NCI-H345 (cell line): ENCODE measurements around the gene VGLL4.

ENCODE experiments used
- DNase-seq: peaks from one replicate; lab custom pipeline; 2025; lab: John Stamatoyannopoulos, UW

The VGLL4 gene

DNA sequence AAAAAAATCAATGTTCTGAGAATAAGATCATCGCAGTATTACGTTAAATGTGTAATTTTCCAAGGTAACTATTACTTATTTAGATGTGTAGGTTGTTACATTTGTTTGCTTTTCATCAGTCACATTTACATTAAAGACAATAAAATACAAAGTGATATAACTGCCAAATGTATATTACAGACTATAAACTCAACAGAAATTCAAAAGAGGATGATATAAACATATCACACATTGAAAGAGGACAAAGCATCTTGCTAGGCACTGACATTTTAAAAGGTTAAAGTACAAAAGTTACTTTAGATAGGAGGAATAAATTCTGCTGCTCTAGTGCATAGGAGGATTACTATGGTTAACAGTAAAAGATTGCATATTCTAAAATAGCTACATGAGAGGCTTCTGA, 16.1 kb downstream of the VGLL4 start:
- no peak for DNase-seq

DNA sequence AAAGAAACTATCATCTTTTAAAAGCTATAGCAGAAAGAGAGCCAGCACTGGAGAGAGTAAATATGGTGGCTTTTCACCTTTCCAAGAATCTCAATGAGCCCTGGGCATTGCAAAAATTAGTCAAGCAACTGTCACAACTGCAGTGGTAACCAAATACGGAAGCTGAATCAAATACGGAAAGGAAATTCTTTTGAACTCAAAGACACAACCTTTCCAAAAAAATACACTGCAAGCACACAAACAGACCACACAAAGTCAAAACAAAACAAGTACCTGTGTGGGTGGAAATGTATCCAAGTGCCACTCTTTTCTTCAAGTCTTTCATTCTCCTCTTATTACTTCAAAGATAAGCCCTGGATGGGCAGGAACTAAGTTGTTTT, 17.6 kb downstream of the VGLL4 start:
- no peak for DNase-seq

DNA sequence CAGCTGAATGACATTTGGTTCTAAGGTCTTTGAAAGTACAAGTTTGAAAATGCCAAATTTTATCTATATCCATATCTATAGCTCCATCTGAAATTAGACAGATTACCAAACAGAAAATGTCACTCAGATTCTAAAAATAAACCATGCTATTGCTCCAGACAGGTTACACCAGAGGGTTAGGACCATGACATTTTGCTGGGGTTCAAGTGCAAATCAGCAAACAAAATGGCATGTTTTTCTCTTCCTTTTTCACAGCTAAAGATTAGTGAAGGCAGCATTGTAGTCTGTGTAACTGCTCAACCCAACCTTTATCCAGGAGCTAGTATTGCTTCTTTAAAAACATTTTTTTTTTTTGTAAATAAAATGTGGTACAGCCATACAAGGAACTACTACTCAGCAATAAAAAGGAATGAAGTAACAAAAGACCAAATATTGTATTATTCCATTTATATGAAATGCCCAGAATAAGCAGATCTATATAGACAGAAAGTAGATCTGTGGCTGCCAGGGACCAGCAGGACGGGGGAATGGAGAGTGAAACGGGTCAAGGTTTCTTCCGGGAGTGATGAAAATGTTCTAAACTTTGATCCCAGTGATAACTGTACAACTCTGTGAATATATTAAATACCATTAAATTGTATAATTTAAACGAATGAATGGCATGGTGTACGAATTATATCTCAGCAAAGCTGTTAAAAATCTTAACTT, 18.2 kb downstream of the VGLL4 start:
- DNase-seq: no peak

DNA sequence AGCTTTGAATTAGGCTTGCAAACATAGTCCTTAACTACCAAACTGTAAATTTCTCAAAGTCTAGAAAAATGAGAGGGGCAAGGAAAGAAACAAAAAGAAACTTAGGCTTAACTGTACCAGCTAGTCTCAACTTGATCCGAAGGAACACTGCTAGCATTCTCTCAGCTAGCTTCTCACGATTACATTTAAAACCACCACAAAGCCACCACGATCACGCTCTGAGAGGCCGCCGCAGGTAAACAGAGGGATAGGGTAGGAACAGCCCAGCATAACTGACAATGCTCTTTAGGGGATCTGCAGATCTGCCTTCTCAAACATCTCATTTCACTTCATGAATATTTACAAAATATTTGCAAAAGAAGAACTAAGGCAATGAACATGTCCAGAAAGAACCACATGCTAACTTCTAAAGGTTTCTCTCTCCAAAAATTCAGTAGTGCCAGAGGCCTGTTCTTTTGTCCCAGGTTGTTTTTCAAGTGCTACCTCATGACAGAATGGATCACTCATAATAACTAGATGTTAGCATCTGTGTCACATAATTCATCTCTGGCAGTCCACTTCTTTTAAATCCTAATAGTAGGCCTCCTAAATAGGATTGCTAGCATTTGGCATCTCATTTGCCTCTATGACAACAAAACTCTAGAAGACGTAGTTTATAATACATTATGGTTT, 18.9 kb downstream of the VGLL4 start:
- DNase-seq: no peak

DNA sequence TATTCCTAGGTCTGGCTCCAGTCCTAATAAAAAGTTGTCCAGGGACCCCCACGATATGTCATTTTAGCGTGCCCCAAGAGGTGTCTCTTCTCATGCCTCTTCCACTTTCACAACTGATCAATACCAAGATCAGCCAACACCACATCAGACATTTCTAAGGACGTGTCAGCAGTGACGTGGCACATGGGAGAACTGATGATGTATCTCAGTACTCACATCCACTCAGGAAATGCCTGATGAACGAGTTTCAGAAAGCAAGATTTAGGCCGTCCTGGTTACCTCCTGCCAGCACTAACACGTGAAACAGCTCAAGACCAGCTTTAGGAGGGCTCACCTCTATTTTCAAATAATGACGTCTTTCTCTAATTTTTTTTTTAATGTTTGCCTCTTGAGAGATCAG, 19.6 kb downstream of the VGLL4 start:
- no peak for DNase-seq

DNA sequence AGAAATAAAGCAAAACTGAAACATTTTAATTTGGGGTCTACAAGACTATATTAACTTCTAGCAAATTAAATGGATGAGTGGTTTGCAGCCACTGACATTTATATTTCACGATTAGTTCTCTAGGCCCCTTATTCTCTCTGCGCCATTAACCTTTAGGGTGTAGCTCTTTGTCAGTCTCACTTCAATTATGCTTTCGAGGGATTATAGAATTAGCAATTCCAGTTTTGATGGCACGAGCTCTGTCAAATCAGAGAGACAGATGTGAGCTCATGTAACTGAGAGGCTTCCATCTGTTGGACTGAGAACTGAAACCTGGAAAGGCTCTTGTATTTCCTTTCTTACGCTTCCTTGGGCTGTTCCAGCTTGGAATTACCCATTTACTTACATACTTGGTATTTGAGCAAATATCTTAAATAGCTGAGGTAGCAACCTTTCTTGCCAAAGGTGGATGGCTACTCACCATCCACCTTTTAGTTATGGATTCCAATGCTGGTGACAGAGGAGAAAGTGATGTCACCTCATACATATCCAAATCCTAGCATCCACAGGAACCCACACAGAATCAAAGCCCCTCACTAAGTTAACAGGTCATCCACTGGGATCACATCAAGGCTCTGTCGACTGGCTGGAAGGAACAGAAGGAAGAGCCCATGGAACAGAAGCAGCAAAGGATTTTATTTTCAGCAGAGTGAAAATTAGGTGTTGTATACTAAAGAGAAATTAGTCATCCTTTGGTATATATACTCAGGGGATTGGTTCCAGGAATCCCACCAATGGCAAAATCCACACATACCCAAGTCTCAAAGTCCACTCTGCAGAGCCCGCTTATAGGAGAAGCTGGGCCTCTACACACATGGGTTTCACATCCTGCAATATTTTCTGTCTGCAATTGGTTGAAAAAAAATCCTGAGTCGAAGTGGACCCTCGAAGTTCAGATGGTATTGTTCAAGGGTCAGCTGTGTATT, 20.8 kb downstream of the VGLL4 start:
- no peak for DNase-seq

DNA sequence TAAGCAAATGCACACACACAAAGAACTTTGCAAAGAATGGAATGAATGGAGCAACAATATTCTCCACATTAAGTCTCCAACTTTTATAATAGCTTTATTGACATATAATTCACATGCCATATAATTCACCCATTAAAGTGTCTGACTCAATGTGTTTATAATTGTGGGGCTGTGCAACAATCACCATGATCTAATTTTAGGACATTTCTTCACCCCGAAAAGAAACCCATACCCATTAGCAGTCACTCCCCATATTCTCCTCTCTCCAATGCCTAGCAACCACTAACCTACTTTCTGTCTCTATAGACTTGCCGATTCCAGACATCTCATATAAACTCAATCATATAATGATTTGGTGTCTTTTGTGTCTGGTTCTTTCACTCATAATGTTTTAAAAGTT, 22.6 kb downstream of the VGLL4 start:
- DNase-seq: no peak

DNA sequence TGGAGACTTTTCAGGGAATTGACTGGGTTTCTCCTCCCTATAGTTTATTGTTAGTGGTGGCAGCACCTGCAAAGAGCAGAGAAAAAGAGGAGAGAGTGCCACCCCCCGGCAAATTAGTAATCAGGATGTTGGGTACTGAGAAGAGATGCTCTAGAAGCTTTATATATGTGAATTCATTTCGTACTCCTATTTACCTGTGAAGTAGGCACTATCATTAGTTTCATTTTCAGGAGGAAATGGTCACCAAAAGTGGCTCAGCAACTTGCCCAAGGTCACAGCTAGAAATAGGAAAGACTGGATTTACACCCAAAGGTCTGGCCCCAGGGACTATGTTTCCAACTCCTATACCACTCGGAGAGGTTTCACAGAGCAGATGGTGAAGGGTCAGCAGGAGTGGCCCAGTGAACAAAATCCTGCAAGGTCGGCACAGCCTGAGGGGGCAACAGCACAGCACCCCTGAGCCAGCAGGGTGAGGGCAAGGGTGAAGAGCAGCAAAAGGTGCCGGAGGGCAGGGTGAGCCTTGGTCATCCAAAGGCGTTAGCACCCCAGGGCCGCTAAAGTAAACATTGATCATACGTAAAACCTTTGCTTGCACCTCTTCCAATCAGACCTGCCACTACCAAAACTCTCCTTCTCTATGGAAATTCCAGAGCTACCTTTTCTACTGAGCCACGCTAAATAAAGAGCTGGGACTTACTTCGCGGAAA, 23.6 kb downstream of the VGLL4 start:
- DNase-seq: no peak

DNA sequence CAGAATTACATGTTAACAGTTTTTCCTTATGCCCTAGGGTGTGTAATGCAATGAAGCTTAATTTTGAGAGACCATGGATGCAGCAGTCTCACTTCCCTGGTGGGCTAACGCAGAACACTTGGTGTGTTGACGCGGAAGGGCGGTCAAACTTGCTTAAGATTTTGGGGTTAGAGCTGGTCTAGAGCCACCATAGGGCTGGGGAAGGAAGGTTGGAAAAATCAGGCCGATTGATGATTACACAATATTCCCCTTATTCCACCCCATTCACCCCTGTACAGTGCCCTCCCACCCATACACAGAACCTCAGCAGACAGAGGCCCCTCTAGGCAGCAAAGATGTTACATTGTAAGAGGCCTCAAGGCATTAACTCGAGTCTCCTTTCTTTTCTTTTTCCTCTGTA, 24.3 kb downstream of the VGLL4 start:
- no peak for DNase-seq

DNA sequence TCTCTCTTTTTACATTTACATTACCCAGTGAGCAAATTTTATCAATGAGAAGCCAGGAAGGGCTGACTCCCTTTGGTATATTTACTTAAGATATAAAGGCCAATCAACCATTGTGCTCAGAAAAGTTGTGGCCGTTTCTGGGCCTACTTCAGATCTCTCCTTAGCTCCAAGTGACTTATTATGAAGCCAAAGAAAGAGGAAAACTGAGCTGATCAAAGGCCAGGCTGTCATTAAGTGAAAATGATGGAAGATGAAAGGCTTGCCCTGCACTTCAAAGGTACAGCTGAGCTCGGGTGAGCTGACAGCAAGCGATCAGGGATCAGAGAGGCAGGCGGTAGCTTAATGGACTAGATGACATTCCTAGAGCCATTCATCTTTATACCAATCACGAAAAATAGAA, 24.8 kb downstream of the VGLL4 start:
- no peak for DNase-seq

DNA sequence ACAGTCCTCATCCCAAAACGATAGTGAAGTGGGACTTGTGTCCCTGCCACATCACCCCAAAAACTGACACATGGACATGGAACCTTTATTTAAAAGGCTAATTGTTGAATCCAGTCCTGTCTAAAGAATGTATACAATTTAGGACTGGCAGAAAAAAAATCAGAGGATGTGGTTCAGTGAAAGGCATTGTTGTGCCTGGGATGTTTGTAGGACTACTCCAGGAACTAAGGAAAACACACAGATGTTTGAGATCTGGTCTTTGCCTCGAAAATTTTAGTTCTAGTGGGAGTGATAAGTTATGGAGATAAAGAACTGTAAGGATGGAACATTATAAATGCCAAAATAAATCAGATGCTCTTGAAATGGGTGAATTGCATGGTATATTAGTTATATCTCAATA, 27.2 kb downstream of the VGLL4 start:
- no peak for DNase-seq

DNA sequence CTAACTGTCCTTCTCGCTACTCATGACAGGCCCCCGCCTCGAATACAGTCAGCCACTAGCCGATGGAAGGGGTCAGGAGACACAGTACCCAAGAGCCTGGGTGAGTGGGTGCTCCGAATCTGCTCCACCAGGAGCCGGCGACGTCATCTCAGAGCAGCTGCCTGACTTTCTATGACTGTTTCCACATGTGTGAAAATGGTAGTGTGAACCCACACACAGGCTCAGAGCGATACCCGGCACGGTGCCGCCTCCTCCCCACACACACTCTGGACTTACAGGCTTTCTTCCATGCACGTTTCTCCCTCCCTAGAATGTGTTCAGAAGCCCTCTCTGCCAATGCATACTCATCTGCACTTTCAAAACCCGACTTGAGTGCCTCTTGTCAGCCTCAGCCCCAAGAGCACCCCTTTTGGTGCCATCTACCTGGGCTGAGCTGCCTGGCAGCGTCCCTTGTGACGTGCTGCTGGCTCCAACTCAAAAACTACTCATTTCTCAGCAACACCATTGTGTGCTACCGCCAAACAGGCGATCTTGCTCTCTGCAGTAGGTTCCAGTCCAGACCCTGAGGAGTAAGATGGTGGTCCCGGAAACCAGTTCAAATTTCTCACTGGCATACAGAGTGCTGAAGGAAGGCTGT, 29.7 kb downstream of the VGLL4 start:
- DNase-seq: no peak

DNA sequence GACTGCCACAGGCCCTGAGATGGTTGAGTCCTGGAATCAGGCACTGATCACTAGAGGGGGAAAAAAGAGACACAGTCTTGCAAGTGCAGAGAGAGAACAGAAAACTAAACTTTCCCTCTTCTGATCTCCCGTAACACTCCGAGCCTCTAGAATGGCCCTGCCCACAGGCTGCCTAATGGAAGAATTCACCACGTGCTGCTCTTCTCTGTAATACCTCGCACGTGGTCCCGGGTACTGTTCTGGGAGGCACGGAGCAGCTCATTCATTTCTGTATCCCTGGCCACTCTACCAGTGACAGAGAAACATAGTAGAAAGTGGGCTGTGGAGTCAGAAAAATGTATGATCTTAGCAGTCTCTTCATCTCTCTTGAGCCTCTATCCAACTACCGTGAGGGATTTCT, 30.4 kb downstream of the VGLL4 start:
- DNase-seq: no peak

DNA sequence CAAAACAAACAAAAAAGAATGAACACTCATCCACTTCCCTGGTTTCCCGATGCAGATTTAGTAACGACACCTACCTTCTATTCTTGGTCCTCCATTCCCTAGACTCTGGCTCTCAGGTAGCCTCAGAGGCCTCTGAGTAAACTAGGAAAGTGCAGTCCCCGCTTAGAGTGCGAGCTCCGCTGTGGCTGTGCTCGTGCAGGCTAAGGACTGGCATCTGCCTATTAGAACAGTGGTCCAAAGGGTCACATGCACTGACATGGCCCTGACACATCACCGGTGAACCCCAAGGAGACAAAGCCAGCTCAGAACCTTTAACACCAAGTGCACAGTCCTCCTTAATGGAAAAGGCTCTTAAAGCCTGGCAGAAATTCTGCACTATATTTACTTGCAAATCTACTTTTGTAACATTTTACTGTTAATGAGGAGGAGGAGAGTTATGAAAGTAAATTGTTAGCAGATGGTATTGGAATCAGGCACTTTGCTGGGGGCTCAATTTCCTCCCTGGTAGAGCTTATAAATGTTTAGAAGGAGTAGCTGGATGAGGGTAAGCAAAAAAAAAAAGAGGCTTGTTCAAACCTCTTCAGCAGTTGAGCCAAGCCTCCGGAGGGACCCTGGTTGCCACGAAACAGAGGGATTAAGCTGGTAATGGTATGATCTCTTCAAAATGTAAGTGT, 31.1 kb downstream of the VGLL4 start:
- DNase-seq: no peak

DNA sequence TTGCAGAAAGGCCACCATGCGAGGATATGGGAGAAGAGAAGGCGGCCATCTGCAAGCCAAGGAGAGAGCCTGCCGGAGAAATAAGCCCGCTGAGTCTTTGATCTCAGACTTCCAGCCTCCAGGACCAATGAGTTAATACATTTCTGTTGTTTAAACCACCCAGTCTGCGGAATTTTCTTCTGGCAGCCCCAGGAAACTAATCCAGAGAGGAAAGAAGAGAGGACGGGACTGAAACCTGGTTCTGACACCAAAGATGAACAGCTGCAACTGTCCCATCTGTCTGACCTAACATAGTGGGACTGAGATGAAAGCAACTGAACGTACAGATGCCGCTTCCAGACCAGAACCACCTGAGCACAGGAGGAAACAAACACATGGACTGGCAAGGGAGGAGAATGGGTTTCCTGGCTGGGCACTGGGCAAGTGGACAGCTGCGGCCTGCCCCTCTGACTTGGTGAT, 32.3 kb downstream of the VGLL4 start:
- no peak for DNase-seq

DNA sequence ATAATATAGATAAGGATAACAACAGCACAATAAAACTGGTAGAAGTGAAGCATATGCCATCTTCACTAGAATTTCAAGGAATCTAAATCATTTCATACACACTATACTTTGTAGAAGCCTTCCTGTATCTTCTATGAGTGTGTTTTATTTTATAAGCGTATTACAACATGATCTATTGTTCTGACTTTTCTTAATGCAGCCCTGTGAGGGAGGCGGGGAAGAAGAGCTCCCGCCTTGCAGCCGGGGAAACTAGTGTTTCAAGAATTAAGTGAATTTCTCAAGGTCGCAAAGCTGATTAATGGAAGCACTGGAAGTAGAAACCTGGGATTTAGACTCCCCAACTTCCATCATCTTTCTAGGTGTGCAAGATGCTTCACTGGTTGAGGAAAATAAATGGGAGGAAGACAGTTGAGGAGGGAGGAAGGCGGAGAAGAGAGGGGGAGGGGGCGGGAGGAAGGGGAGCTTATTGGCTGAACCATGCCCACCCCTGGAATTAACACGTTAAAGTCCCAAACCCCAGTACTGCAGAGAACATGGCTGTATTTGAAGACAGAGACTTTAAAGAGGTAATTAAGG, 32.9 kb downstream of the VGLL4 start:
- DNase-seq: no peak

DNA sequence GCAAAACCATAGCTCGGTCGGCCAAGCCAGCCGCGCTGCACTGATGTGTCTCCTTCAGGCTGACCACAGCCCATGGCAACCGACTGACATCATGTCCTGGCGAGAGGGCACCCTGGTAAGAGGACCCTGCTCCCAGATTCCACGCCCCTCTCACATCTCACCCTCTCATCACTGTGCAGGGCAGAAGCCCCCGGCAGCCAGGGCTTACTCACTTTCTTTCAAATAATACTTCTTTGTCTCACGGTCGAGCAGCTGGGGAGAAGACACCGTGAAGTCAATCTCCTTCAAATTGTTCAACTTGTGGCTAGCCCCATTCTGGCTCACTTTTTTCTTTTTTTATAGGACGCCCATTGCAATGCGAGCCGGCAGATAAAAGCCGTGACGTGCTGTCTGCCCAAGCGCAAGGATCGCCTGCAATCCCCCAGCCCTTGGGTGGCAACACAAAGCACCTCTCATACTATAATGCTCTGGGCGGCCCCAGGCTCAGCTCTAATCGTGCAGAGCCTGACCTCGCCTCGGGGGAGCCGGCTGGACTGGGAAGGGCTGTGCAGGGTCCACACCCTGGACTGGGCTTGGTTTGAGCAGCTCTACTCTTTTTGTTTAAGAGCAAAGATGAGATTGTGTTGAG, 33.6 kb downstream of the VGLL4 start:
- no peak for DNase-seq

DNA sequence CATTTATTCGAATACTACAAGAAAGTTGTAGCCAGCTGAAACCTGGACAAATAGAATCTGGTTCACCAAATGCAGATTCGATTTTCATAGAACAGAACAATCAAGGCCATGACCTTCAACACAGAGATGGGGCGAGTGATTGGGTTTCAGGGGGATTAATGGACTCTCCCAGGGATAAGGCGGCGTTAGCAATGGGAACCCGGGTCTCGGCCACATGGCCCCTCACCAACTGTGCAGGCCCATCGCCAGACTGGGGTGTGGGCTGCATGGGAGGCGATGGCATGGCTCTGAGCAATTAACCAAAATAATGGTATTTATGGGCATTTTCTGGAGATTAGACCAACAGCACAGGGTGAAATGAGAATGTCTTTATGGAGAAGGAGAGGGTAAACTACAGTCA, 34.2 kb downstream of the VGLL4 start:
- no peak for DNase-seq

DNA sequence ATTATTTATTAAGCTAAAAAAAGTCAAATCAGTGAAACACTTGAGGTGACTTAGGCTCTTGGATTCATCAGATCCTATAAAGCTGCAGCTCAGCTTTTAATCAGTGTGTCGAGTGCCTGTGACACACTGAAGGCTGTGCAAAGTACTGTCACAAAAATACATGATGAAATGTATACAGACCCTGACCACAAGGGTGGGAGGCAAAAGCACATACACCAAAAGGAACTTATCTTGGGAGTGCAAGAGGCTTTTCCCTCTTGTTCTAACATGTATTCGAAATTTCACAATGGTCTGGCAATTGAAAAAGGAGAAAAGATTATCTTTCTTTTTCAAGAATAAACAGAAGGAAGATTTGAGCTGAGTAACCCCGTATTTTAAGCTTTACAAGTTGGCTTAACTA, 35.9 kb downstream of the VGLL4 start:
- no peak for DNase-seq

DNA sequence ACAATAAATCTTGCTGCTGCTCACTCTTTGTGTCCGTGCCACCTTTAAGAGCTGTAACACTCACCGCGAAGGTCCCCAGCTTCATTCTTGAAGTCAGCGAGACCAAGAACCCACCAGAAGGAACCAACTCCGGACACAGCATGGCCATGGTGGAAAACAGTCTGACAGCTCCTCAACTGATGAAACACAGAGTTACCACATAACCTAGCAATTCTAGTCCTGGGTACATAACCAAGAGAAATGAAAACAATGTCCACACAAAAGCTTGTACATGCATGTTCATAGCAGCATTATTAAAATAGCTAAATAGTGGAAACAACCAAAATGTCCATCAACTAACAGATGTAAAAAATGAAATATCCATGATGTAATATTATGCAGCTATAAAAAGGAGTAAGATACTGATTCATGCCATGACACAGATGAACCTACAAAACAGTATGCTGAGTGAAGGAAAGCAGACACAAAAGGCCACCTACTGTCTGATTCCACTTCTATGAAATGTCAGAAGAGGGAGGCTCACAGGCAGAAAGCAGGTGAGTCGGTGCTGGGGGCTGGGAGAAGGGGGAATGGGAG, 36.8 kb downstream of the VGLL4 start:
- no peak for DNase-seq
